Ishikawa (cell line): ENCODE measurements around the gene MOV10.

Experiments
- CEBPB ChIP-seq: IDR thresholded peaks from 2 replicates; pipeline ENCODE4 v1.6.1; 2012
- CREB1 ChIP-seq: IDR thresholded peaks from 2 replicates; pipeline ENCODE4 v1.6.1; 2012; ENCODE audit warnings: low read depth
- EGR1 ChIP-seq: IDR thresholded peaks from 2 replicates; pipeline ENCODE4 v1.6.1; 2012
- EP300 ChIP-seq: IDR thresholded peaks from 2 replicates; pipeline ENCODE4 v1.6.1; 2012; ENCODE audit warnings: borderline replicate concordance
- MAX ChIP-seq: IDR thresholded peaks from 2 replicates; pipeline ENCODE4 v1.6.1; 2012
- NFIC ChIP-seq: IDR thresholded peaks from 2 replicates; pipeline ENCODE4 v1.6.1; 2012
- RAD21 ChIP-seq: IDR thresholded peaks from 2 replicates; pipeline ENCODE4 v1.6.1; 2012; ENCODE audit warnings: low read depth
- TAF1 ChIP-seq: IDR thresholded peaks from 2 replicates; pipeline ENCODE4 v1.6.1; 2012; ENCODE audit warnings: low read depth, mild to moderate bottlenecking
- TCF12 ChIP-seq: IDR thresholded peaks from 2 replicates; pipeline ENCODE4 v1.6.1; 2012; ENCODE audit warnings: low read depth
- USF1 ChIP-seq: IDR thresholded peaks from 2 replicates; pipeline ENCODE4 v1.6.1; 2012
- YY1 ChIP-seq: IDR thresholded peaks from 2 replicates; pipeline ENCODE4 v1.6.1; 2012; ENCODE audit warnings: low read depth
- ZBTB7A ChIP-seq: IDR thresholded peaks from 2 replicates; pipeline ENCODE4 v1.6.1; 2012; ENCODE audit warnings: low read depth

DNA sequence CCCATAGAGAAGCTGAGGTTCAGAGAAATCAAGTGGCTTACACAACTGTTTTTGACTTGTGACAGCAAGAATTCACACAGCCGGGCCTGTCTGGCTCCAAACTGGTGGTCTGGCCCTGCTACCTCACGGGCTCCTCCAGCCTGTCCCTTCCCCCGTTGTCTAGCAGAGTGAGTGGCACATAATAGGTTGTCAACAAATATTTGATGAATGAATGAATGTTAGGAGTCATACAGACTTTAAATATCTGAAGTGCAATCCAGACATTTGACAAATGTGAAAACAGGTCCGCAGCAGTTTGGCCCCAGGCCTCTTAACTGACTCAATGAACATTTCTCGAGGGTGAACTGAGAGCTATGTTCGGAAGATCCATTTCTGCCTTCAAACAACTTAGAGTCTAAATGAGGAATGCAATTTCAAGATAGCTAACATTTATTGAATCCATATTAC, 33.6 kb downstream of the MOV10 start:
- TF ChIP-seq YY1 (no peak), MAX (no peak), CEBPB (no peak), ZBTB7A (no peak), TCF12 (no peak), RAD21 (no peak), TAF1 (no peak; the same call in 1 of the 2 replicates), USF1 (no peak), EP300 (no peak), NFIC (no peak), CREB1 (no peak), EGR1 (no peak)
